HFF-Myc (cell line): ENCODE measurements around the gene ARL3.

Experiments used
- DNase-seq: peaks from one replicate; pipeline ENCODE4 v3.0.0-alpha.2; 2011; ENCODE audit warnings: low read depth; ENCODE audit errors: extremely low read depth
- H3K4me3 ChIP-seq: replicated peaks from 2 replicates; pipeline ENCODE4 v1.5.1; 2011; ENCODE audit warnings: low read depth, mild to moderate bottlenecking, control low read depth, low read length
- CTCF ChIP-seq: IDR thresholded peaks from 2 replicates; pipeline ENCODE4 v1.5.1; 2012; ENCODE audit warnings: mild to moderate bottlenecking, low read depth, low read length, control low read depth; ENCODE audit errors: missing control alignments

Gene ARL3

GRCh38 chr10:102714621-102715455 lies 641 bp upstream of the ARL3 start, which contains the start of gene SFXN2:
Gene SFXN2, plus strand, starts transcription at chr10:102714636. Its CDS starts 12,001 bp downstream, at chr10:102726637.
- TF ChIP-seq CTCF: no peak
- DNase-seq: no peak
- peak within 1 kb of the TSS; percentile 92 for H3K4me3 ChIP-seq

DNA sequence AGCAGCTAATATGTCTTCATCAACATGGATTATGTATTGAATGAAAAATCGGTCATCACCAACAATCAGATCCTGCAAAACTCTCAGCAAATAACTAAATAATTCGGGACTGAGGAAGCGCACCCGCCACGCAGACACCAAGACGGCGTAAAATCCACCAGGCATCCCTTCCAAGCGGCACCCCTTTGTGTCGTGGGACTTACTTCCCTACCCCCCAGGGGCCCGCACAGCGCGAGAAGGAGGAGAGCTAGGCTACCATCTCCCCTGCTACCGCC lies 721 bp downstream of the ARL3 start:
- peak overlapping the region; percentile 92 for H3K4me3 ChIP-seq
- no peak for TF ChIP-seq CTCF
- no peak for DNase-seq

DNA sequence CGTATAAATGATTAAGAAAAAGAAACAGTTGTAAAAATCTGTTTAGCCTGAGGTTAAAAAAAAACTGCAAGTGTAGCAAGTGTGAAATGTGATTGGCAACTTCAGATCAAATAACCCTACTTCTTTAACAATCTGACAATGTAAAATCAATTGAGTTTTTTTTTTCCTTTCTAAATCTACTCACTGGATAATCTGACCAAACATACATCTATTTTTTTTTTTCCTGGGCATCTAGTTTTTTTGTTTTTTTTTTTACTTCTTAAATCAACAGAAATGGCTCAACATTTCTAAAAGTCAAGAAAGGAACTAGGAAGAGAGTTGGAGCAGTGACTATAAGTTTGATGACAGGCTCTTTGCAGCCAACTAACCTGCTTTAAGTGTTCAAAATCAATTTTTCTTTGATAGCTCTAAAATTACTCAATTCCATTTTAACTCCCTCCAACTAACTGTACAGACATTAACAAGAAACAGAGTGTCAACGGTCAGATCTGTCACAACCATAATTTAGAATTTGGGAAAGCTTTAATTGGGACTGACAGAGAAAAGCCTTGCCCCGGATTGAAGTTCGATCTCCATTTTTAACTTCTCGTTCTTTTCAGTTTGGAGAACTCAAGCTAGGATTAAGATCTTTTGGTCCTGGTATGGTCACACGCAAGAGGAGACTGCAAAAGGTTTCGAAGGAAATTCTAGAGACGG lies 1.2 kb downstream of the ARL3 start:
- no peak for DNase-seq
- peak overlapping the region; percentile 92 for H3K4me3 ChIP-seq
- TF ChIP-seq CTCF: no peak

GRCh38 chr10:102712089-102712488 lies 2.1 kb downstream of the ARL3 start:
- H3K4me3 ChIP-seq: no peak overlapping the region
- no peak for DNase-seq
- no peak for TF ChIP-seq CTCF

DNA sequence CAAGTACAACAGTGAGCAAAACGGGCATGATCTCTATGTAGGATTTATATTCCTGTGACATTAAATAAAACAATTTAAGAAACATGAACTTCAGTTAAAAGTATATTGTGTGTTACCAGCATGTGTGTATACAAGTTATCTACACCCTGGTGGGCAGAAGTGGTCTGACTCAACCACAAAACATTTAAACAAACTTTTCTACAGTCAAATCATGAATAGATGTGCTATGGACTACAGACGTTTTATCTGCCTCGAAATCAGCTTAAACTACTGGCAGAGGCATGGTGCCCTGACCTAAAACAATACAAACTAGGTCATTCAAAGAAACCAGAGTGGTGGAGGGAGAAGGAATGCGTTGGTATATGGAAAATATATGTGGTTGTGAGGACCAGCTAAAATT lies 3.6 kb downstream of the ARL3 start:
- H3K4me3 ChIP-seq: no peak overlapping the region
- TF ChIP-seq CTCF: no peak
- DNase-seq: no peak

DNA sequence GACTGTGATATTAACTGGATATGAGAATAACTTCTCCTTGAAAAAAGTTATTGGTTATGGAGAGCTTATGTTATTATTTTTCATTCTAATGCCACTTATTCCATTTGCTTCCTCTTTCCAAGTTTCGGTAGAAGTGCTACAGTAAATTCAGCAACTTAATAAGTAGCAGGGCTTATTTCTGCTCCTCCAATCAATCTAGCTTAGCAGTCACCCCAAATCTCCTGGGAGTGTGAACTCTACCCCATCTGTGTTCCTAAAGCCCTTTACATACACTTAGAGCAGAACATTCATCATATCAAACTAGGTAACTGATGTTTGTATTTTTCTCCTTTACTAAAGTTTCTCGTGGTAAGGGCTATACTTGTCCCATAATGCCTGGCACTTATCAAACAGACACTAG lies 8.7 kb downstream of the ARL3 start:
- no peak overlapping the region for H3K4me3 ChIP-seq
- DNase-seq: no peak
- no peak for TF ChIP-seq CTCF
